Loucy (cell line): Measurements from ENCODE around the gene SORCS2.

Experiments used
- CTCF ChIP-seq: fragments of 200-600 bp; sonication (generic); conservative IDR thresholded peaks from 2 replicates; pipeline ENCODE4 v1.5.1; 2014; ENCODE audit warnings: mild to moderate bottlenecking, antibody characterized with exemption, low read length
- EZH2phosphoT487 ChIP-seq: fragments of 200-600 bp; IDR thresholded peaks from 2 replicates; pipeline ENCODE4 v1.6.1; 2018; ENCODE audit warnings: antibody characterized with exemption, mild to moderate bottlenecking, moderate library complexity, borderline replicate concordance

- no peak for TF ChIP-seq CTCF
- TF ChIP-seq EZH2phosphoT487 = no peak
Observed at GRCh38 chr4:7226439-7226838, 34.1 kb downstream of the SORCS2 start.
